Stimulated activated CD8-positive, alpha-beta memory T cell treated with anti-CD3 and anti-CD28 coated beads, Interleukin-15, amount 100 ng/mL, for 1 hour (primary cell): ENCODE measurements around the gene NUDT22.
A peak's percentile ranks its signal among the peaks of the same experiment; 100 is the strongest.

Source experiments
- DNase-seq: peaks from one replicate; pipeline ENCODE4 v3.0.0-alpha.2; 2020; ENCODE audit warnings: low read depth

Gene NUDT22

DNA sequence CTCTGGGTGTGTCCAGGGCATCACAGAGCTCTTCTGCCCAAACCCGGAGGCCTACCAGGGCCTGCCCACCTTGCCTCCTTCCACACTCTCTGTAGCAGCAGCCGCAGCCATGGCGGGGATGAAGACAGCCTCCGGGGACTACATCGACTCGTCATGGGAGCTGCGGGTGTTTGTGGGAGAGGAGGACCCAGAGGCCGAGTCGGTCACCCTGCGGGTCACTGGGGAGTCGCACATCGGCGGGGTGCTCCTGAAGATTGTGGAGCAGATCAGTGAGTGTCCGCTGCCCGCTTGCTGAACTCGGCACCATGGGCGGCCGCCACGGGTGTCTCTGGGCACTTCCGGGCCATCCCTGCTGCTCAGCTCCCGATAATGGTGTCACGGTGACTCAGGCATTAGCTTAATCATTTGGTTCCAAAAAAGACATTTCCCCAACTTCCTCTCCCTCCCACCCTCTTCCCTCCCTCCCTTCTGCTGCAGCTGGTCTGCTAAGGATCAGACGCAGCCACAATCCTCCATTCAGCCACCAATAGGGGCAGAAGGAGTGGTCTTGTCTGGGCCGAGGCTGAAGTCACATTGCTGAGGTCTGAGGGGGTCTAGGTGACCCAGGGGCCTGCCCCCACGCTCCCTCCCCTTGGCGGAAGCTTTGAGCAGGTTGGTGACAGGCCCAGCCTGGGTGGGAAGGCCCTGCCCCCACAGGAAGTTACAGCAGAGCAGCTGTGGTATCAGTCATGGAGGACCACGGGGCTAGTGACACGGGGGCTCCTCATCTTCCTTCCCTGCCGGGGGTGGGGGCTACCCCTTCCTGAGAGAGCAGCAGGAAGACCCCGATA, 18.6 kb upstream of the NUDT22 start:
- DNase-seq = peak; percentile 50

DNA sequence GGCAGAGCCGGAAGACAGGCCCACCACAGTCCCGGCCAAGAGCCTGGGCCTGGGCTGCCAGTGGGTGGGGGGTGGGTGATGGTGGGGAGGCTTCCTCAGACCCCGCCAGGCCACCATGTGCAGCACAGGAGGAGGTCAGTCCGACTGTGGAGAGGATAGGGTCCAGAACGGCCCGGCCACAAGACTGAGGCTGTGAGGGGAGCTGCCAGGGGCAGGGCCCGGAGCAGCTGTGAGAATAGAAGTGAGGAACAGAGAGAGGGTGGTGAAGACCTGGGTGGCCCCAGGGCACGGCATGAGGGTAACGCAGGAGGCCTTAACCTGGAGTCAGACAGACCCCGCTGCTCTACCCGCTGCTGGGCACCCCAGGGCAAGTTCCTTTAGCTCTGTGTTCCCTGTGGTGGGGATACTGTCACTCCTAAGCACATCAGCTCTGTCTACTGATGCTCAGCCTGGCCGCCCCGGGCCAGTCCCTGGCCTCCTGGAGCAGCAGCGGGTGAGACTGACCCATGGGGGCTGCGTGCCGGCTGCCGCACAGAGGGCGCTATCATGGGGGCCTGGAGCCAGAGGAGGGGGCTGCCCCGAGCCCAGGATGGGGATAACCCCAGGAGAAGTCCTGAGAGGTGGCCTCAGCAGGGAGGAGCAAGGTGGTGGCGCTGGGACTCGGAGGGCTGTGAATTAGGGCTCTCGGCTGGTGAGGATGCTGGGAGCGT, 17.8 kb upstream of the NUDT22 start:
- no peak for DNase-seq

GRCh38 chr11:64208796-64209562, 17.1 kb upstream of the NUDT22 start:
- DNase-seq = no peak

GRCh38 chr11:64209563-64209843, 16.6 kb upstream of the NUDT22 start:
- no peak for DNase-seq

DNA sequence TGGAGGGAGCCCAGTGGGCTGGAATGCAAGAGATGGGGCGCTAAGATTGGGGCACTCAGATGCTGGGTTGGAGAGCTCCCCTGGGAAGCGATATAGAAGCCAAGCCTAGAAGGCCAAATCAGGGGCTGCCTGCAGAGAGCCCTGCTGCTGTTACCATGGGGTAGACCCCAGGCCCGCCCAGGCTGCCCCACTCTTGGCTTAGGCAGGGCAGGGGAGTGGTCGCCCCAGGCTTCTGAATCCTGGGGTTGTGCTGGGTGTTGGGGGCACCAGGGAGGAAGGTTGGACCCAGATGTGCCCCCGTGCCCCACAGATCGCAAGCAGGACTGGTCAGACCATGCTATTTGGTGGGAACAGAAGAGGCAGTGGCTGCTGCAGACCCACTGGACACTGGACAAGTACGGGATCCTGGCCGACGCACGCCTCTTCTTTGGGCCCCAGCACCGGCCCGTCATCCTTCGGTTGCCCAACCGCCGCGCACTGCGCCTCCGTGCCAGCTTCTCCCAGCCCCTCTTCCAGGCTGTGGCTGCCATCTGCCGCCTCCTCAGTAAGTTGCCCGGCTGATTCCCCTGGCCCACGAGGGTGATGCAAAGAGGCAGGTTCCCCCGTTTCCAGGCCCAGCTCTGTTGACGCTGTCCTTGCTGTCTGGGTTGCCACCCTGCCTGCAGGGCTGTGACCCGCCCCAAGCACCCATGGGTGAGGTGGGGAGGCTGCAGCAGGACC, 15.6 kb upstream of the NUDT22 start:
- DNase-seq = no peak

- no peak for DNase-seq
Measured at GRCh38 chr11:64211181-64211872, 14.7 kb upstream of the NUDT22 start.

GRCh38 chr11:64216879-64217278, 9.2 kb upstream of the NUDT22 start:
- no peak for DNase-seq

GRCh38 chr11:64218628-64219353, 7.3 kb upstream of the NUDT22 start:
- no peak for DNase-seq

- no peak for DNase-seq
Measured at GRCh38 chr11:64219354-64219684, 6.8 kb upstream of the NUDT22 start.

GRCh38 chr11:64219755-64220154, 6.3 kb upstream of the NUDT22 start:
- DNase-seq = no peak

DNA sequence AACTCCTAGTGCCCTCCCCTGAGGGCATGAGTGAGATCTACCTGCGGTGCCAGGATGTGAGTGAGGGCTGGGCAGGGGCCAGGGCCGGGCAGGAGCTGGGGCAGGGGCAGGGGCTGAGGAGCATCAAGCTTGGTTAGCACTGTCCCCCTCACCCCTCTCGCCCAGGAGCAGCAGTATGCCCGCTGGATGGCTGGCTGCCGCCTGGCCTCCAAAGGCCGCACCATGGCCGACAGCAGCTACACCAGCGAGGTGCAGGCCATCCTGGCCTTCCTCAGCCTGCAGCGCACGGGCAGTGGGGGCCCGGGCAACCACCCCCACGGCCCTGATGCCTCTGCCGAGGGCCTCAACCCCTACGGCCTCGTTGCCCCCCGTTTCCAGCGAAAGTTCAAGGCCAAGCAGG, 5.8 kb upstream of the NUDT22 start:
- DNase-seq = no peak

DNA sequence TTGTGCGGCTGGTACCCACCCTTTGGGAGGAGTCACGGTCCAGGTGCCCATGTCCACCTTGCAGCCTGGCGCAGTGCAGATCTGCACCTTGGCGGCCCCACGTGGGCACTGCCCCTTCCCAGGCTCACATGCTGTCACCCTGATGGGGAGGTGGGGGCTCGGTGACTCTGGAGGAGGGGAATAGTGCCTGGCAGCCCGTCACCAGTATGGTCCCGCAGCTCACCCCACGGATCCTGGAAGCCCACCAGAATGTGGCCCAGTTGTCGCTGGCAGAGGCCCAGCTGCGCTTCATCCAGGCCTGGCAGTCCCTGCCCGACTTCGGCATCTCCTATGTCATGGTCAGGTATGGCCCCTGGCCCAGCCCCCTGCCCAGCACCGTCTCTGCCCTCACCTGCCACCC, 5.3 kb upstream of the NUDT22 start:
- DNase-seq = no peak

GRCh38 chr11:64222651-64223000, 3.4 kb upstream of the NUDT22 start:
- no peak for DNase-seq

DNA sequence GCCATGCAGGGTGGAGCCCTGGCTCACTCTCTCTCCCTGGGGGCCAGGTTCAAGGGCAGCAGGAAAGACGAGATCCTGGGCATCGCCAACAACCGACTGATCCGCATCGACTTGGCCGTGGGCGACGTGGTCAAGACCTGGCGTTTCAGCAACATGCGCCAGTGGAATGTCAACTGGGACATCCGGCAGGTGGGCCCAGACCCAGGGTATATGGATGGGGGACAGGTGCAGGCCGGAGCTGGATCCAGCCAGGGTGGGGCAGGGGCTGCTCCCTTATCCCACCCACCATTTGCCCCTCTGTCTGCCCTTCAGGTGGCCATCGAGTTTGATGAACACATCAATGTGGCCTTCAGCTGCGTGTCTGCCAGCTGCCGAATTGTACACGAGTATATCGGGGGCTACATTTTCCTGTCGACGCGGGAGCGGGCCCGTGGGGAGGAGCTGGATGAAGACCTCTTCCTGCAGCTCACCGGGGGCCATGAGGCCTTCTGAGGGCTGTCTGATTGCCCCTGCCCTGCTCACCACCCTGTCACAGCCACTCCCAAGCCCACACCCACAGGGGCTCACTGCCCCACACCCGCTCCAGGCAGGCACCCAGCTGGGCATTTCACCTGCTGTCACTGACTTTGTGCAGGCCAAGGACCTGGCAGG, 2.9 kb upstream of the NUDT22 start:
- no peak for DNase-seq

- no peak for DNase-seq
Measured at GRCh38 chr11:64224151-64224890, 1.8 kb upstream of the NUDT22 start.

- DNase-seq = no peak
Measured at GRCh38 chr11:64224891-64225607, 1.0 kb upstream of the NUDT22 start.

GRCh38 chr11:64226507-64227051, 505 bp downstream of the NUDT22 start:
- no peak for DNase-seq

GRCh38 chr11:64227405-64227956, 1.4 kb downstream of the NUDT22 start:
- no peak for DNase-seq
